ACHN (cell line): Measurements from ENCODE around the gene CBX1.

Experiments used
- DNase-seq: peaks from one replicate; pipeline ENCODE4 v3.0.0-alpha.2; 2015
- in situ Hi-C: cut with HindIII; loops from 2 replicates; pipeline ENCODE4 v1.10.0; 2017; ENCODE audit warnings: low sequenced_read_pairs, low pct_ligation_motif_present, low pct_unique_long_range_greater_than_20kb

Gene CBX1

DNA sequence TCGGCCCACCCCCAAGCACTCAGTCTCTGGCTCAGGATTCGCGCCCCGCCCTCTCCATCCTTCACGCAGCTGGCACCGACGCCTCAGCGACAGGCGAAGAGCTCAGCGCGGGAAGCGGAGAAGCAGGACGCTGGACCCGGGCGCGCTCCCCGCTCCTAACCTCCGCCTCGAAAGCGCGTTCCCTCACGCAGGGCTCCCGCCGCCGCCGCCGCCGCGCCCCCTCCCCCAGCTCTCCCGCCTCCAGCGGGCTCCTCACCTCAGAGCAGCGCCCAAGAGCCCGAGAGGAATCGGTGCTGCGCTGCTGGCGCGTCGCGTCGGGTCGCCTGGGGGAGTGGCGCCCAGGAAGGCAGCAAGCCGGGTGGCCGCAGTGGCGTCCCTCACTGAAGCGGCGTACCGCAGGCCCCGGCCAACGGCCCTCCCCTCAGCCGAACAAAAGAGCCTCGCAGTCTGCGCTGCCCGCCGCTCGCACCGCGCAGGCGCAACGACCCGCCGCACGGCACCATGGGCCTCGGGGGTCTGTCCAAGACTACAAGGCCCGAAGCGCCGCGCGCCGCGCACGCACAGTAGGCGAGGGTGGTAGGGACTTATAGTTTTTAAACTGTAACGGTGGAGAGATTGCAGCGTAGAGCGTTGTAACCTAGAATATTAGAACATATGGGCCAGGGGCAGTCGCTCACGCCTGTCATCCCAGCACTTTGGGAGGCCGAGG lies at the start of gene CBX1:
TSS of gene CBX1 (minus strand) at position 467 of the 709 bp plus-strand sequence. CDS start 24,474 bp downstream, outside the sequence.
- in situ Hi-C loops: no loop called here
- peak; percentile 96 for DNase-seq

DNA sequence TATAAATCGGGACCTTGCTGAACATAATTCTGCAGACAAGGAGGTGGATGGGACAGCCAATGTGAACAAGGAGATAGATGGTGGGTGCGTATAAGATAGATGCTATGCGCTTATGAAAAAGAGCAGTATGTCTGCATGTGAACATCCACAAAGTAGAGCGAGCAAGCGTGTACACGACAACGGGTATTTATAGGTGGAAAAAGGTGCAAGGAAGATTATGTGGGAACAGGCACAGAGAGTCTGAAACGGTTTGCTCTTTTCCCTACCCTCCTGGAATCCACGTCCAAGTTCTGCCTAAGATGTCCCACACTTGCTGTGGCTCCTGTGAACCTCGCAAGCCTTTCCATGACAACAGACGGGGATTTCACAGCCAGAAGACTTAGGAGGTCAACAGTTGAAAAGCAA lies 49.3 kb upstream of the CBX1 start:
- in situ Hi-C loops: no loop called here
- no peak for DNase-seq

DNA sequence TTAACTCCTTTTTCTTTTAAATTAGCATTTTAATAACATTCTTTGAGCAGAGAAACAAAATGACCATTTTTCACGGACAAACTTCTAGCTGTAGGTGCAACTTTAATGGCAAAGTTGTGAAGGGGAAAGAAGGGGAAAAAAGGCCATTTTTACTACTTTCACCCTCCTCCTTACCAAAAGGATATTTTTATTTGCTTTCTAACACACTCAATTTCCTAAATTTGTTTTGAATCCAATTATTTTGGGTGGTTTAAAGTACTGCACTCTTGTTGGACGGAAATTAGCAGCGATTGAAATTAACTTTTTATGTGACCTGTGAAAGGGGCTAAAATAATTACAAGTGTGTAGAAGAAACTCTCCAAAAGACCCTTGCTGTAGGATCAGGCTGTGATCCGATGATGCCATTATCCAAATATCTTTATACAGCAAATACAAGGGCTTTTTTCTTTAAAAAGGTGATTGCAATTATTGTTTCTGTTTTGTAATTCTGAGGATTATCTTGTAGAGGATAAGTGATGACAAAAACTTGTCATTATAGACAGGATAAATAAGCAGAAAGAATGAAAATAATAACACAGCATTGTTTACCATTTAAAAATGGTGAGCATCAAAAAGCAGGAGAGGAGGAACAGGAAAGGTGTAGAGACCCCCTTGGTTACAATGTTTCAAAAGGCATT lies 48.6 kb upstream of the CBX1 start:
- no peak for DNase-seq
- in situ Hi-C loops: no loop called here

DNA sequence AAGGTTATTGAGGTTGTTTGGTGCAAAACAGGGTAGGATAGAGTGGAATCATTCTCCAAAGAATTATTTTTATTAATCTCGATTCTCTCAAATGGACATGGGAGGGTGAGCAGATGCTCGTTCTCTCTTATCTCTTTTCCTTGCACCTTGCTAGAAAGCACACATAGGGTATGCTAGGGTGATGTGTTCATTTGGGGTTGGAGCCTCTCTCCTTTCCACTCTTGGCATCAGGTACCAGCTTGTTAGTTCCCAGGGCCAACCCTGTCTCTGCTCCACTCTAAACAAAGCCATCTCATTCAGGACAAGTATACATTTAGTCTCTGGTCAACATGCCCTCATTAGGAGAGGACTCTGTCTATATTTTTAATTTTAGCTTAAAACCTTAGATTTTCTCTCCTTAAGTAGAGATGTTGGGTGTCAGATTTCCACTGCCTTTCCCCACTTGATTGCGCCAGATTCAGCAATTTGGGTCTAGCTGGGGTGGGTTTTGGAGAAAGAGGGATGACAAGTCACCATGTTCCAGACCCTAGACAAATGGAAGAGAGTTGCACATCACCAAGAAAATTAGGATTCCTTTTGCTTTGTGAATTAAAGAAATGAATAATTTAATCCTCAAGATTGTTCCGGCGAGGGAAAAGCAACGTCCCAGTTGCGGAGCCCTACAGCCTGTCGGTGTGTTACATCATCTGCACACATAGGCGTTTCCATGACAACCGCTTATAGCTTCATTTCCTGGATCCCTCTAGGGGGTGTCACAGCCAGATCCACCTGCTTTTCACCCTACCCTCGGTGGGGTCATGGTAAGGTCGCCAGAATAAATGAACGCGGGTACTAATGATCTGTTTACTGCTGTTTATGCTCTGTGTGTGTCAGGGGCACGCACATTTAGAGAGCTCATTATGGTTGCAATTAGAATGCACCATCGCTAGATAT lies 47.8 kb upstream of the CBX1 start:
- no peak for DNase-seq
- in situ Hi-C loops: no loop called here

DNA sequence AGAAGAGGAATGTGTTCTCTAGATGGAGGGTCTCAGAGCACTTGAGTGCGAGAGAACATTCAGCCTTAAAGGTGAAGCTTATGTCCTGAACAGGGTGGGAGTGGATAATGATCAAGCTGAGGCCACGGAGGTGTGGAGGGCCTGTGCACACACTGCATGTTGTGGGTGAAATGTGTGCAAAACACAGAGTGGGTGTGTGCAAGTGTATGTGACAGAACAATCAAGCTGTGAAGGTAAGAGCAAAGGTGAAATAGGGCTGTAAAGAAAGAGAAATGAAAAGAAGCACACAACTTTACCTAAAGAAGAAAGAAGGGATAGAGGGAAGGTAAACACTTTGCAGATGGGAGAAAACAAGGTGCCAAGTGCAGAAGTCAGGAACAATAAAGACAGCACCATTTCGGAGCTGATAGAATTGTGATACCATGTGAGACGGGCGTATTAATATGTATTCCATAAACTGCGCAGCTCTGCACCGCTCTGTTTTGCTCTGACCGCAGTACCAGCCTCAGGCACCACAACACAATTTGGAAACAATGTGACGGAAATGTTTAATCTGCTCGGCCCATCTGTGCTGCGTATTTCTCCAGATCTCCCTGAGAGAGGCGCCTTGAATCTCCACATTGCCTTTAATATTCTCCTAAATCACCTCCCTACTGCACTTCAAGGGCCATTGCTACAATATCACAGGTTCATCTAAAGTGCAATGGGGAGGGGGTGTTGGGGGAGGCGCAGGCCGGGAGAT lies 46.9 kb upstream of the CBX1 start:
- DNase-seq: no peak
- in situ Hi-C loops: no loop called here

DNA sequence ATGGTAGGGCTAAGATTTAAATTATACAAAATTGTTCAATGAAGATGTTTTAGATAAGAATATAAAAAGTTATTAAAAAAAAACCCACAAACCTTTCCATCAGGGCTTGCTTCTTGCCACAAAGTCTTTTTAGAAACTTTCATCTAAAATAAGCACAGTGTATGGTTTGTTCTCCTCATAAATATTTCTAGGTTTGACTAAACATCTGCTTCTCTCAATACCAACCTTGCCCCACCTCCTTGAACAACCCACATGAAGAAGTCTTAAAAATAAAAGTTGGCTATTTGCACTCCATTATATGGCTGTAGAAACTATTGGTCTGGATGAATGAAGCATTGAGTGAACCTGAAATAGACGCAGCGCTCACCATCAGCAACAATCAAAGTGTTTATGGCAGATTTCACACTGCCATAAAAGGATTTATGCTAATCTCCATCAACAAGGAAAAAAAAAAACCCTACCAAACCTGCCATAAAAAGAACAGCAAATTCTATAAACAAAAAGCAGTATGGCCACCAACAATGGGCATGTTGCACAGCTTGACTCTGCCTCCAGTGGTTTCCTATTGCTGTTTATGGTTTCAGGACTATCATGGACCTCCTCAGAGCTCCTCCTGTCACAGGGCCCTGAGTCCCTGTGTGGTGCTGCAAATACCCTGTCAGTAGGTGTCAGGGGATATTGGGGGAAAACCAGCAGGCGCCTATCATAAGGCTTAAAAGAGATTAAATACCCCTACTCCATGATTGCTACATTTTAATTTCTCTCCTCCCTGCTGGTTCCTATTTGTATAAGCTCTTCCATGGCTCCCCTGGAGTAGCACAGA lies 43.9 kb upstream of the CBX1 start:
- DNase-seq: no peak
- in situ Hi-C loops: no loop called here

DNA sequence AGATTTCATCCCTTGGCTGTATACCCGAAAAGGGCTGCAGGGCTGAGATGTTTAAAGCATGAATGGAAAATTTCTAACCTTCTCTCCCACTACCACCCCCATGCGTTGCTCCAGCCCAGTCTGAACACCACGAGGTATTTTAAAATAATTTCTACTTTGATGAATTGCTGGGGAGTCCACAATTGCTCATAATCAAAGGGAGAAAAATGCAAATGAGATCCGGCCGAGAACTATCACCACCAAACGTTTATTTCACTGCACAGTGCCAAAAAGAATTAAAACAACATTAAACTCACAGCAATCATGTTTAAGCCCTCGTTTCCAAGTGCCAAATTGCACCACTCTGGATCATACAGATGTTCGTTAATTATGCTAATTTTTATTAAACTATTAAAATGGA lies 43.0 kb upstream of the CBX1 start:
- DNase-seq: no peak
- in situ Hi-C loops: no loop called here

DNA sequence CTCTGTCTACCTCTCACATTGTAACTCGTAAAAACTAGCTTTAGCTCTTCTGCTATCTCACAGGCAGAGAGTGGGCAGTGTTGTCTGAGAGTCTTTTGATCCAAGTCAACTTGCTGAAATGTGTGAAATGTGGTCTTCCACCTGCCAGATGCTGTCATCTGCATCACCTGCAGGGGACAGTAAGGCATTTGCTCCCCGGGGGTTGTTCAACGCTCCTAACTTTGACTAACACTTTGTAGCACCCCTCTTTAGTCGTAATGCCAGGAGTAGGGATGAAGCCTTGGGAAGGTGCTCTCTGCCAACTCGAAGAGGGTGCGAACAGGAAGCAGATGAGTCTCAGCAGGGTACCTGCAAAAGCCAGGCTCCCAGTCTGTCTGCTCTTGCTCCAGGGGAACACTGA lies 42.4 kb upstream of the CBX1 start:
- DNase-seq: no peak
- in situ Hi-C loops: no loop called here

DNA sequence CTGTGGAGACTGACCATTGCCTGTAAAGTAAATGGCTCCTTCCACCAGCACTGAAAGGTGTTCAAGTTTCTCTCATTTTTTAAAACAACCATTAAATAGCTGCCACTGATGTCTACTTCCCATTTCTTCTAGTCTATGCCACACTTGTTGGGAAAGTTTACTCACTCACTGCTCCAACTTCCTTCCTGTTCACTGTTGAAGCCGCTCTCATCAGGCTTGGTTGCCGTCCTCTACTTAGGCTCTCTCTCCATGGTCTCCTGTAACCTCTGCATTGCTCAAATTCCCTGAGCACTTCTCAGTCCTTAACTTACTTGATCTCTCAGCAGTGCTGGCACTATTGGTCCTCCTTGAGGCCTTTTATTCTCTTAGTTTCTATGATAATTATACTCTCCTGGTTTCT lies 38.7 kb upstream of the CBX1 start:
- no peak for DNase-seq
- in situ Hi-C loops: no loop called here

DNA sequence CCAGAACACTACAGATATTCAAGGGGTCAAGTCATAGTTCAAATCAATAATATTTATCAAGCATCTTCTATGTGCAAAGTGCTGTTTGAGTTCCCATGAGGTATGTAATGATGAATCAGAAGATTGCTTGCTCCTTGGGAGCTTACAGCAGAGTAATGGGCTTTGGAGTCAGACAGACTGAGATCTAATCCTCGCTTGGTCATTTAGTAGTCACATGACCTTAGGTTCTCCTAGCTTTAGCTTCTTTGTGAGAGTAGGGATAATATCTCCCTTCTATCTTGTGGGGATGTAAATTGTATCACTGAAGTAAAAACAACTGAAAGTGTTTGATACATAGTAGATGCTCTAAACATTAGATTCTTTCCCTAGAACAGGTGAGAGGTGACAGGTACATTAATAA lies 36.4 kb upstream of the CBX1 start:
- in situ Hi-C loops: no loop called here

DNA sequence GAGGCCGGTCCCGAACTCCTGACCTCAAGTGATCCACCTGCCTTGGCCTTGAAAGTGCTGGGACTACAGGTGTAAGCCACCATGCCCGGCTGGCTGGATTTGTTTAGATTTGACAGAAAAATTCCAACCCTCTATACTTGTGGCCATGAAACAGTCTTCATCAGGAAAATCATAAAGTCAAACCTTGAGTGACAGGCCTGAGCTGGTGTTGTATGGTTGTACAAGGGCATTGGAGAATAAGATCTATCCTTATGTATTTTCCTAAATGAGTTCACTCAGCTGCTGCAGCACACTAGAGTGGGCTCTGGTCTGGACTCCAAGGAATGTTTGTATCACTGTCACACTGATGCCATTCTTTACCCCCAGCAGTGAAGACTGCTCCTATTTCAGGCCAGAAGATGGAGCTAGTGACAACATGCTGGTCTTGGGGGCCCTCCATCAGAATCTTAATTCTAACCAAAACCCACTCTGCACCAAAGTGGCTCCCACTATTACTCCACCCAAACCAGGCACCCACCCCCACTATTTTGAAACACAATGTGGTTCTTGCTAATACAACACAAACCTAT lies 33.7 kb upstream of the CBX1 start:
- DNase-seq: peak; percentile 12
- in situ Hi-C loops: no loop called here

More for the DNA sequence above, 36.4 kb upstream of the CBX1 start:
- no peak for DNase-seq

DNA sequence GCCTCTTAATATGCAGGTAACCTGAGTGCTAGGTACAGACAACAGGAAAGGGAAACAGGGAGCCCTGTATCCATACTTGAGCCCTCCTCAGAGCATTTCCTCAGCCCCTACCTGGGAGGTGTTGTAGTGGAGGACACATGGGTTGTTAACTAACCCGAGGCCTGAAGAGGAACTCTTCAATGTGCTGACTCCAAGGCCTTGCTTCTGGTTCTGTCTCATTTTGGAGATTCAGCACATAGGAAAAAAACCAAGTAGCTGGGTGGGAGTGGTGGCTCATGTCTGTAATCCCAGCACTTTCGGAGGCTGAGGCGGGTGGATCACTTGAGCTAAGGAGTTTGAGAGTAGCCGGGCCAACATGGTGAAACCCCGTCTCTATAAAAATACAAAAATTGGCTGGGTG lies 31.1 kb upstream of the CBX1 start:
- no peak for DNase-seq
- in situ Hi-C loops: no loop called here

DNA sequence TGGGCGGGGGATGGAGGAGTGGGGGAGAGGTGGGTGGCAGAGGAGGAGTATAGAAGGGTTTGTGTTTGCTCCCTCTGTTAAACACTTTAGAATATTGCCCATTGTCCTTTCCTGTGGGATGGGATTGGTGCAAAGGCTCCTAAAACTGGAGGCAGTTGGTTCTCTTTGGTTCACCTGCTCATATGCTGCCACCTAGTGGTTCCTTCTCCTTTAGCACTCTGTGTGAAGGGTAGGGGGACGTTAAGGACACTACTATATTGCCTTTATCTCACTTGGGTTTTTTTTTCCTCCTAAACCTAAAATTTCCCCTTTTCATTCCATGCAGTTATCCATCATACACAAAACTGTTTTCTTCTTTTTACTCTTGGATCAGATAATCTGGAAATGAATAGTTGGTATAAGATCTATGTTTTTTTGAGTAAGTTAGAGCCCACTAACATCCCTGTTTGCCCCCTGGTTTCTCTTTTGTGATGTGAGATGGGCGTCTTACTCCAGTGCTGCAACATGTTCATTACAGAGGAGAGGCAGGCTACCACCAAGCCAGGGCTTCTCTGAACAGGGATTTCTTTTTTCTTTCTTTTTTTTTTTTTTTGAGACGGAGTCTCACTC lies 30.0 kb upstream of the CBX1 start:
- in situ Hi-C loops: no loop called here
- peak; percentile 79 for DNase-seq

DNA sequence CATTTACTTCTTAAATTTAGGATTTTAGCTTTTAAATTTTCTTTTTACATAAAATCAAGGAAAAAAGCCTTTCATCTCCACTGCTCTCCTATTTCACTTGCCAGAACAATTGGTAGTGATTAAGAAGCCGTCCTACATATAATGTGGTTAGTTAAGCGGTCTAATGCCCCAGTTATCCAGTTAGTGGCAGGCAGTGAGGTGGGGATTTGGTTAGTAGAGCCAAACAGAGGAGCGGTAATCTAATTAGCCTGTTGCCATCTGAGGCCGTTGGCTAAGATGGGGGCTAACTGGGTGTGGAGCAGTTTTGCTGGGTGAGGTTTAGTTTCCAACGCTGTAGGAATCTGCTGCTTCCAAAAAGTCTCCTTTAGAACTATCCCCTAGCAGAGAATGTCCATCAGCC lies 28.7 kb upstream of the CBX1 start:
- DNase-seq: no peak
- in situ Hi-C loops: no loop called here

DNA sequence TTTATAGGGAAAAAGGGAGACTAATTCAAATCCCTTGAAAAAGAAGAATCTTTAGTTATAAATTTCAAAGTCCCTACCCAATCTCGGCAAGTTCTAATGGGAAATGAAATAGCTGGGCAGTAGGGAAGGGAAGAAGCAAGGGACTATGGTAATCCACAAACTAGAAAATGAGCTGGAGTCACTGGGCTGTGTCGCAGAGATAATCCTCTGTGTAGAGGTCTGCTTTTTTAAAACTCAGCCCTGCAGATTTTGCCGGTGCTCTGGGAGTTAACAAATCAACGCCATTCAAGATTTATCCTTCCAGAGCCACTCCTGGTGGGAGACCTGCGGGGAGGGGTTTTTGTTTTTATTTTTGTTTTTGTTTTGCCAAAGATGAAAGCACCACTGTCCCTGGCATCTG lies 27.1 kb upstream of the CBX1 start:
- in situ Hi-C loops: no loop called here
- DNase-seq: no peak

DNA sequence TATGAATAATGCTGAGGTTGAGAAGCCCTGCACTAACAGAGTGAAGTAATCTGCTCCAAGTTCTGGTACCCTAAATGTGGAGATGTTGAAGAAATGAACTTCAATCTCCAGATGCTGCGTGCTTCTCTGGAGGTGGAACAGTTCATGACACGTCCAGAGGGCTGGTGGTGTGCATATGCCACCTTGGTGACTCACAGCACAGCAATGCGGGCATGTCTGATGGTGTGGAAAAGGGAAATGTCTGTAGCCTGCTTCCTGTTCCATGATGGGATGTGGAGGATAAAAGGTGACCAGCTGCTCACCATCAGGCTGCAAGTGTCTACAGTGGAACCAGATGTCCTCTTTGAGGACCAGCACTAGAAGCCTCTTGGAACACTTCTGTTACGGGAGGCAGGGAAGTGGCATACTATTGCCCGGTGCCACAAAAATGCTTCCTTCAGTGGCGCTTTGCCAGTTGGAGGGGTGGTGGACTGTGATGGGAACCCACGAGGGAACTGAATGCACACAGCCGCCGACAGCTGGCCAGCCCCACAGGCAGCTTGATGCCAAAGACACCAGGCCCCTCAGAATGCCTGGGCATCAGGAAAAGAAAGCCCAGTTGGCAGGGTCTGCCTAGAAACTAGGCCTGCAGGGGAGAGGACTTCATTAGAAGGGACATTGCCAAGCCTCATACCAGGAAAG lies 26.2 kb upstream of the CBX1 start:
- in situ Hi-C loops: no loop called here
- peak; percentile 88 for DNase-seq

DNA sequence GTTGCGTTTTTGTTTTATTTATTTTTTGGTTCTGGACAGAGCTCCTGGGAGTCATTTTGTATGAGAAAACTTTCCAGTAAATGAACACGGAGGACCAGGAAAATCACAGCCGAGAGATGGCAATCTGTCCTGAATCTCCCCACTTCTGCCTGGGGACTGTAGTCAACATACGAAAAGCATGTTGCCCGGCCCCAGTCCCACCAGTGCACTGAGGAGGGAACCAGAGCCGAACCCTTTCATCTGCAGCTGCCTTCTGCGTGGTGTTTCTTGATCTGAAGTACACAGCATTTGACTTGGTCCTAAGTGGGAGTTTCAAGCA lies 25.2 kb upstream of the CBX1 start:
- in situ Hi-C loops: no loop called here

More for the DNA sequence above, 25.2 kb upstream of the CBX1 start:
- DNase-seq: no peak
